HEK293 (cell line): ENCODE measurements around the gene PBRM1.

Experiments used
- CTCF ChIP-seq: fragments of 450-650 bp; formaldehyde crosslinking; IDR thresholded peaks from 2 replicates; pipeline ENCODE4 v1.5.1; 2016; ENCODE audit warnings: missing biosample characterization, missing genetic modification characterization
- HOXA7 ChIP-seq: sonication (generic); formaldehyde crosslinking; IDR thresholded peaks from 2 replicates; pipeline ENCODE4 v1.8.1; 2022; ENCODE audit warnings: missing genetic modification reagents, borderline replicate concordance
- RBAK ChIP-seq: fragments of 450-650 bp; formaldehyde crosslinking; IDR thresholded peaks from 2 replicates; pipeline ENCODE4 v1.5.1; 2016; ENCODE audit warnings: missing biosample characterization, missing genetic modification characterization
- SP7 ChIP-seq: fragments of 450-650 bp; formaldehyde crosslinking; IDR thresholded peaks from 2 replicates; pipeline ENCODE4 v1.5.1; 2016; ENCODE audit warnings: missing biosample characterization, missing genetic modification characterization
- YY1 ChIP-seq: fragments of 450-650 bp; formaldehyde crosslinking; IDR thresholded peaks from 2 replicates; pipeline ENCODE4 v1.5.1; 2018; ENCODE audit warnings: missing biosample characterization, missing genetic modification characterization
- ZBTB8A ChIP-seq: fragments of 450-650 bp; formaldehyde crosslinking; IDR thresholded peaks from 2 replicates; pipeline ENCODE4 v1.5.1; 2016; ENCODE audit warnings: missing biosample characterization, missing genetic modification characterization
- ZFP3 ChIP-seq: fragments of 450-650 bp; formaldehyde crosslinking; IDR thresholded peaks from 2 replicates; pipeline ENCODE4 v1.5.1; 2016; ENCODE audit warnings: low read depth, missing biosample characterization, missing genetic modification characterization
- ZNF175 ChIP-seq: fragments of 450-650 bp; formaldehyde crosslinking; IDR thresholded peaks from 2 replicates; pipeline ENCODE4 v1.5.1; 2016; ENCODE audit warnings: missing biosample characterization, missing genetic modification characterization
- ZNF23 ChIP-seq: fragments of 450-650 bp; formaldehyde crosslinking; IDR thresholded peaks from 2 replicates; pipeline ENCODE4 v1.5.1; 2016; ENCODE audit warnings: missing biosample characterization, missing genetic modification characterization, borderline replicate concordance
- ZNF274 ChIP-seq, 2 experiments: fragments of 200-500 bp in 1 of 2; fragments of 450-650 bp in 1 of 2; sonication (Bioruptor generic) in 1 of 2; formaldehyde crosslinking in 1 of 2; IDR thresholded peaks; 2 replicates each; pipeline versions ENCODE4 v1.5.1 to v1.6.1; 2014 to 2016; ENCODE audit warnings: borderline replicate concordance in 1 of 2, inconsistent platforms in 1 of 2, low read length in 1 of 2, missing biosample characterization in 1 of 2, missing genetic modification characterization in 1 of 2
- ZNF292 ChIP-seq: fragments of 450-650 bp; formaldehyde crosslinking; IDR thresholded peaks from 2 replicates; pipeline ENCODE4 v1.5.1; 2016; ENCODE audit warnings: low read depth, missing biosample characterization, missing genetic modification characterization, borderline replicate concordance
- ZNF423 ChIP-seq: fragments of 450-650 bp; formaldehyde crosslinking; IDR thresholded peaks from 2 replicates; pipeline ENCODE4 v1.5.1; 2016; ENCODE audit warnings: missing biosample characterization, missing genetic modification characterization
- ZNF670 ChIP-seq: fragments of 450-650 bp; formaldehyde crosslinking; IDR thresholded peaks from 2 replicates; pipeline ENCODE4 v1.5.1; 2016; ENCODE audit warnings: missing biosample characterization, missing genetic modification characterization, low read depth
- TF ChIP-seq, protein P1 (sequence below): fragments of 450-650 bp; formaldehyde crosslinking; IDR thresholded peaks from 2 replicates; pipeline ENCODE4 v1.5.1; 2016; ENCODE audit warnings: missing biosample characterization, missing genetic modification characterization

DNA sequence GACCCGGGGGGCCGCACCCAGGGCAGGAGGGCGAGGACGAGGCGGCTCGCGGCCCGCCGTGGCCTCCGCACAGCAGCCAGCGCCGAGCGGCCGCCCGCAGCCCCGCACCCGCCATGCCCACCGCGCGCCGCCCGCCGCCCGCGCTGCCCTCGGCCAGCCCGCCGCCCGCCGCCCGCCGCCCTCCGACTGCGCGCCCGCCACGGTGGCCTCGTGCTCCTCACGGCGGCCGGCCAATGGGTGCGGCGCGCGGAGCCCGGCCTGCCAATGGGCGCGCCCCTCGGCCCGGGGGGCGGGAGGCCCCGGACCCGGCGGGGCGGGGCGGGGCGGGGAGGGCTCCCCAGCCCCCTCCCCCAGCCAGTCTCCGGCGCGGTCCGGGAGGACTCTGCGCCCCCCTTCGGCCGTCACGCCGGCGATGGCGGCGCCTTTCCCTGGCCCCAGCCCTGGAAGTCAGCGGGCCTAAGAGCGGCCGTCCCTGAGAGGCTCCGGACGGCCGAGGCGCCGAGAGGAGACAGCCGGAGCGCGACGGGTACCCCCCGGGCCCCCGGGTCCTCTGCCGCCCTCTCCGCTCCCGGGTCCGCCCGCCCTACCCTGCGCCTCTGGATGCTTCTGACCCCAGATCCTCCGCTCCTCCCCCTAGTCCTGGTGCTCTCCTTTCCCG is 152.0 kb downstream of the PBRM1 start, which contains the start of gene NT5DC2:
- TF ChIP-seq SP7 = 0 out of 2 replicates have a peak, but pooled peaks have one; percentile 14
- no peak for TF ChIP-seq CTCF (tag by site-specific recombination)
- TF ChIP-seq ZNF175 (tag by site-specific recombination) = no peak
- 0 out of 2 replicates have a peak, but pooled peaks have one; percentile 48 for TF ChIP-seq YY1 (tag by site-specific recombination)
- TF ChIP-seq ZBTB8A (tag by site-specific recombination) = peak; percentile 87
- no peak for TF ChIP-seq ZNF292
- TF ChIP-seq ZFP3 (tag by site-specific recombination) = no peak
- no peak for TF ChIP-seq ZNF23 (tag by site-specific recombination)
- no peak for TF ChIP-seq ZNF423
- no peak for TF ChIP-seq HOXA7
- TF ChIP-seq ZNF274 (IDR thresholded peaks at IDR 0.05; ENCODE audit: low read length) = no peak
- no peak for TF ChIP-seq ZNF274 (tag by site-specific recombination; IDR thresholded peaks at IDR 0.05; ENCODE audit: borderline replicate concordance)
- TF ChIP-seq RBAK (tag by site-specific recombination) = no peak
- no peak for TF ChIP-seq ZNF670 (tag by site-specific recombination)
- TF ChIP-seq, protein P1, sequence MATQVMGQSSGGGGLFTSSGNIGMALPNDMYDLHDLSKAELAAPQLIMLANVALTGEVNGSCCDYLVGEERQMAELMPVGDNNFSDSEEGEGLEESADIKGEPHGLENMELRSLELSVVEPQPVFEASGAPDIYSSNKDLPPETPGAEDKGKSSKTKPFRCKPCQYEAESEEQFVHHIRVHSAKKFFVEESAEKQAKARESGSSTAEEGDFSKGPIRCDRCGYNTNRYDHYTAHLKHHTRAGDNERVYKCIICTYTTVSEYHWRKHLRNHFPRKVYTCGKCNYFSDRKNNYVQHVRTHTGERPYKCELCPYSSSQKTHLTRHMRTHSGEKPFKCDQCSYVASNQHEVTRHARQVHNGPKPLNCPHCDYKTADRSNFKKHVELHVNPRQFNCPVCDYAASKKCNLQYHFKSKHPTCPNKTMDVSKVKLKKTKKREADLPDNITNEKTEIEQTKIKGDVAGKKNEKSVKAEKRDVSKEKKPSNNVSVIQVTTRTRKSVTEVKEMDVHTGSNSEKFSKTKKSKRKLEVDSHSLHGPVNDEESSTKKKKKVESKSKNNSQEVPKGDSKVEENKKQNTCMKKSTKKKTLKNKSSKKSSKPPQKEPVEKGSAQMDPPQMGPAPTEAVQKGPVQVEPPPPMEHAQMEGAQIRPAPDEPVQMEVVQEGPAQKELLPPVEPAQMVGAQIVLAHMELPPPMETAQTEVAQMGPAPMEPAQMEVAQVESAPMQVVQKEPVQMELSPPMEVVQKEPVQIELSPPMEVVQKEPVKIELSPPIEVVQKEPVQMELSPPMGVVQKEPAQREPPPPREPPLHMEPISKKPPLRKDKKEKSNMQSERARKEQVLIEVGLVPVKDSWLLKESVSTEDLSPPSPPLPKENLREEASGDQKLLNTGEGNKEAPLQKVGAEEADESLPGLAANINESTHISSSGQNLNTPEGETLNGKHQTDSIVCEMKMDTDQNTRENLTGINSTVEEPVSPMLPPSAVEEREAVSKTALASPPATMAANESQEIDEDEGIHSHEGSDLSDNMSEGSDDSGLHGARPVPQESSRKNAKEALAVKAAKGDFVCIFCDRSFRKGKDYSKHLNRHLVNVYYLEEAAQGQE = no peak
